HepG2 (cell line): ENCODE results near the gene PPP2R5C. TPM values are rescaled to one million over a fixed set of nuclear protein-coding genes. Genes with fewer than 3 reads are reported as not detected.

ENCODE experiments used
- ATAC-seq: fragments of 200-7000 bp; cut with Tn5 transposase; 3 replicates; pipeline ENCODE4 v1.9.1; 2020; ENCODE audit warnings: mild to moderate bottlenecking, moderate library complexity
- BruUV-seq: library from RNA; stranded (reverse); fragments of 400-500 nt; replicated peaks from 2 replicates; lab custom pipeline; 2021; lab: Mats Ljungman, UMichigan
- CTCF ChIA-PET: fragments of 300-600 bp; formaldehyde crosslinking; extraction: SDS; loops from one replicate; lab custom pipeline; 2021; ENCODE audit warnings: low total read pairs, inconsistent platforms, low intra/inter-chr PET ratio; lab: Yijun Ruan, JAX
- POLR2A ChIA-PET: fragments of 350-600 bp; sonication (Branson Sonifier 250); formaldehyde crosslinking; loops from one replicate; lab custom pipeline; 2020; ENCODE audit warnings: antibody characterized with exemption, inconsistent platforms; lab: Yijun Ruan, JAX
- DNase-seq: peaks from one replicate; pipeline ENCODE4 v3.0.0-alpha.2; 2015; ENCODE audit warnings: low spot score
- FAIRE-seq: peaks from 3 replicates; lab custom pipeline; 2011; peaks lifted over from hg19 to GRCh38; lab: Jason Lieb, UNC
- H2AFZ ChIP-seq: one replicate; pipeline ENCODE4 v1.6.1; 2011; ENCODE audit warnings: low read length, inconsistent platforms
- H3K27ac ChIP-seq: fragments of 300-600 bp; 3 replicates; pipeline ENCODE4 v1.8.0; 2011; ENCODE audit warnings: mixed run types, mild to moderate bottlenecking, mixed read lengths, low read length, inconsistent platforms; ENCODE audit not compliant: insufficient read depth; ENCODE audit errors: extremely low read length
- H3K27me3 ChIP-seq, 2 experiments: fragments of 200-600 bp in 1 of 2; 2 replicates in 1 of 2; 3 replicates in 1 of 2; pipeline versions ENCODE4 v1.6.0 to v1.8.0; 2011; ENCODE audit warnings: low read length in 2 of 2, mild to moderate bottlenecking in 2 of 2, moderate library complexity in 2 of 2, inconsistent platforms in 1 of 2; ENCODE audit not compliant: insufficient read depth in 2 of 2, control insufficient read depth in 1 of 2
- H3K36me3 ChIP-seq, 2 experiments: fragments of 200-600 bp in 1 of 2; replicated peaks in 1 of 2; 2 replicates in 1 of 2; 3 replicates in 1 of 2; pipeline versions ENCODE4 v1.5.1 to v1.8.0; 2011; ENCODE audit warnings: low read length in 2 of 2, inconsistent platforms in 1 of 2; ENCODE audit not compliant: insufficient read depth in 2 of 2, control insufficient read depth in 1 of 2
- H3K4me1 ChIP-seq: 2 replicates; pipeline ENCODE4 v1.5.1; 2012; ENCODE audit warnings: low read length, inconsistent platforms; ENCODE audit not compliant: insufficient read depth
- H3K4me2 ChIP-seq: 2 replicates; pipeline ENCODE4 v1.6.0; 2011; ENCODE audit warnings: low read depth, low read length, inconsistent platforms
- H3K4me3 ChIP-seq, 3 experiments: fragments of 200-600 bp in 1 of 3; sonication (generic), shearing (Covaris generic) in 1 of 3; replicated peaks in 1 of 3; 2 replicates each; pipeline ENCODE4 v1.5.1; 2011 to 2016; ENCODE audit warnings: low read length in 3 of 3, inconsistent platforms in 2 of 3, low read depth in 2 of 3, mild to moderate bottlenecking in 2 of 3, control low read depth in 1 of 3, mixed read lengths in 1 of 3; ENCODE audit not compliant: insufficient read depth in 1 of 3
- H3K79me2 ChIP-seq: one replicate; pipeline ENCODE4 v1.6.1; 2011; ENCODE audit warnings: low read length, inconsistent platforms; ENCODE audit not compliant: insufficient read depth
- H3K9ac ChIP-seq: 2 replicates; pipeline ENCODE4 v1.6.0; 2011; ENCODE audit warnings: mild to moderate bottlenecking, low read depth, low read length, inconsistent platforms; ENCODE audit not compliant: insufficient read depth
- H3K9me3 ChIP-seq: 2 replicates; pipeline ENCODE4 v1.5.1; 2012; ENCODE audit warnings: mild to moderate bottlenecking, low read length
- H4K20me1 ChIP-seq: 2 replicates; pipeline ENCODE4 v1.6.0; 2011; ENCODE audit warnings: inconsistent platforms, mild to moderate bottlenecking, low read length, moderate library complexity; ENCODE audit not compliant: insufficient read depth
- GPN1 ChIP-seq: sonication (generic); formaldehyde crosslinking; IDR thresholded peaks from 2 replicates; pipeline ENCODE4 v1.5.1; 2020; ENCODE audit warnings: missing genetic modification reagents, borderline replicate concordance
- NR2F2 ChIP-seq: IDR thresholded peaks from 2 replicates; pipeline ENCODE4 v1.6.1; 2012; ENCODE audit warnings: low read depth, inconsistent platforms, borderline replicate concordance
- POLR2G ChIP-seq: fragments of 200-400 bp; formaldehyde crosslinking; IDR thresholded peaks from 2 replicates; pipeline ENCODE4 v1.6.1; 2018; ENCODE audit warnings: mild to moderate bottlenecking, low read depth, low read length, moderate library complexity
- SALL1 ChIP-seq: sonication (generic); formaldehyde crosslinking; IDR thresholded peaks from 2 replicates; pipeline ENCODE4 v1.8.0; 2022; ENCODE audit warnings: mild to moderate bottlenecking, missing genetic modification reagents
- SALL2 ChIP-seq: sonication (generic); formaldehyde crosslinking; IDR thresholded peaks from 2 replicates; pipeline ENCODE4 v1.8.1; 2023; ENCODE audit warnings: mild to moderate bottlenecking, missing genetic modification reagents, inconsistent platforms
- TOPORS ChIP-seq: sonication (generic); formaldehyde crosslinking; IDR thresholded peaks from 2 replicates; pipeline ENCODE4 v1.8.0; 2023; ENCODE audit warnings: mild to moderate bottlenecking, missing genetic modification reagents
- ZBTB7A ChIP-seq: sonication (generic); formaldehyde crosslinking; IDR thresholded peaks from 2 replicates; pipeline ENCODE4 v1.8.0; 2022; ENCODE audit warnings: mild to moderate bottlenecking, missing genetic modification reagents
- ZFYVE20 ChIP-seq: sonication (generic); formaldehyde crosslinking; IDR thresholded peaks from 2 replicates; pipeline ENCODE4 v1.8.0; 2023; ENCODE audit warnings: low read depth, mild to moderate bottlenecking, moderate library complexity, missing genetic modification reagents, borderline replicate concordance
- ZNF207 ChIP-seq: fragments of 450-650 bp; IDR thresholded peaks from 2 replicates; pipeline ENCODE4 v1.6.1; 2016; ENCODE audit warnings: antibody characterized with exemption, borderline replicate concordance
- ZNF234 ChIP-seq: sonication (generic); formaldehyde crosslinking; conservative IDR thresholded peaks from 2 replicates; pipeline ENCODE4 v1.5.1; 2020; ENCODE audit warnings: mild to moderate bottlenecking, missing genetic modification reagents
- ZNF329 ChIP-seq: sonication (generic); formaldehyde crosslinking; IDR thresholded peaks from 2 replicates; pipeline ENCODE4 v1.9.0; 2021; ENCODE audit warnings: low read depth, mild to moderate bottlenecking, missing genetic modification reagents
- ZNF430 ChIP-seq: sonication (generic); formaldehyde crosslinking; IDR thresholded peaks from 2 replicates; pipeline ENCODE4 v1.9.0; 2021; ENCODE audit warnings: mild to moderate bottlenecking, missing genetic modification reagents
- ZNF670 ChIP-seq: sonication (generic); formaldehyde crosslinking; IDR thresholded peaks from 2 replicates; pipeline ENCODE4 v1.8.0; 2022; ENCODE audit warnings: mild to moderate bottlenecking, missing genetic modification reagents, borderline replicate concordance
- WGBS: methylation state at CpG from one replicate; pipeline ENCODE4 v1.1.6; 2017; ENCODE audit warnings: low lambda C conversion rate; 5-methylcytosine and 5-hydroxymethylcytosine counted together
- in situ Hi-C: cut with HindIII; loops from 2 replicates; pipeline ENCODE4 v1.10.0; 2017; ENCODE audit warnings: low pct_unique_long_range_greater_than_20kb; ENCODE audit not compliant: extremely low pct_ligation_motif_present
- intact Hi-C: fragments of 100-400 bp; cut with micrococcal nuclease; formaldehyde crosslinking; loops from one replicate; pipeline ENCODE4 v1.10.0; 2022; ENCODE audit not compliant: unreplicated experiment
- polyA plus RNA-seq, 8 experiments: library from polyadenylated mRNA; depleted of rRNA in 3 of 8; stranded (reverse) in 7 of 8; unstranded in 1 of 8; fragments of >200 nt; fragmentation: Illumina TruSeq in 4 of 8; extraction: Trizol in 4 of 8; gene quantifications; 2 replicates each; pipeline versions ENCODE4 v1.2.1 to v1.2.3, GENCODE V29; 2011 to 2016; ENCODE audit warnings: low read depth in 4 of 8, missing spikeins in 1 of 8, mixed read lengths in 1 of 8; ENCODE audit not compliant: insufficient read depth in 1 of 8
- total RNA-seq, 5 experiments: library from RNA; depleted of rRNA; stranded (reverse); fragments of >200 nt; fragmentation: Illumina TruSeq; extraction: Trizol; gene quantifications; 2 replicates each; pipeline ENCODE4 v1.2.3, GENCODE V29; 2016; ENCODE audit warnings: low read depth in 1 of 5
- TF ChIP-seq, protein P1 (sequence below): sonication (generic); formaldehyde crosslinking; IDR thresholded peaks from 2 replicates; pipeline ENCODE4 v1.4.0; 2020; ENCODE audit warnings: missing genetic modification reagents, mild to moderate bottlenecking, borderline replicate concordance
- TF ChIP-seq, protein P2 (sequence below): sonication (generic); formaldehyde crosslinking; IDR thresholded peaks from 2 replicates; pipeline ENCODE4 v1.4.0; 2020; ENCODE audit warnings: missing genetic modification reagents, borderline replicate concordance

The PPP2R5C gene
- total and polyA plus RNA-seq, 2 of the 13 experiments (the other 11 are each of a cell fraction or from before 2014, with no cell fraction given) = 74.3 to 78.5 TPM

DNA sequence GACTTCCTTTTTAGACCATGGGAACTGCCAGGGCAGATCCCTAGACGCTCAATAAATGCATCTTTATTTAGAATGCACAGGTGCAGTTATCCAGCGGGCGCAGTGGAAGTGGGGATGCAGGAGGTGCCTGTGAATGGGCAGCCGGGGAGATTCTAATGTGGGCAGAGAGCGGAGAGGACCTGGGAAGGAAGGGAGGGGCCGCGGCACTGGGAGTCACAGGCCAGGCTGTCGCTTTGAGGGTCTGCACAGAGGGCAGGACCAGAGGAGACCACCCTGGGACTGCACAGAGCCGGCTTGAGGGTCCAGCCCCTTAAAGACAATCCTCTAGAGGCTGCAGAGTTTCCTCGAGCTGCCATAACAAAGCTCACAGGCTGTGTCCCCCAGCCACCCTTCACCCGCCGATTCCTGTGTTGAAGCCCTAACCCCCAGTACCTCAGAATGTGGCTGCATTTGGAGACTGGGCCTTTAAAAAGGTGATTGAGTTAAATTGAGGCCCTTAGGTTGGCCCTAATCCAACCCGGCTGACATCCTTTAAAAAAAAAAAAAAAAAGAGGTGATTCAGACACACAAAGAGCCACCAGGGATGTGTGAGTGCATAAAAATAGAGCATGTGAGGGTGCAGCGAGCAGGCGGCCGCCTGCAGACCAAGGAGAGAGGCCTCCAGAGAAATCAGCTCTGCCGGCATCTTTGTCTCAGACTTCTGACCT, 44.4 kb upstream of the PPP2R5C start:
- Histone ChIP-seq H3K4me2 (no peak overlapping the region), H3K27me3 (peaks cover 0 to 15% of the 10 kb centered on the region in 2 experiments; a peak in 3 of 5 replicates), H3K4me1 (peaks cover 35% of the 10 kb centered on the region), H2AFZ (no peak overlapping the region), H3K4me3 (no peak overlapping the region), H3K9me3 (no peaks in the 10 kb centered on the region), H3K36me3 (no peaks in the 10 kb centered on the region), H3K79me2 (no peaks in the 10 kb centered on the region), H4K20me1 (no peaks in the 10 kb centered on the region), H3K27ac (no peak overlapping the region), H3K9ac (no peak overlapping the region)
- ATAC-seq (no peak), FAIRE-seq (no peak), DNase-seq (no peak)
- in situ Hi-C loops (loop anchor here (25.0 kb wide), 1 partner anchor 370 kb away; the partner anchor contains the start of gene HSP90AA1), intact Hi-C loops (no loop called here)
- ChIA-PET CTCF (no interaction called here), POLR2A (interaction anchor here (0.8 to 1.2 kb wide), 2 partner anchors 9 to 14 kb away, joined by 3 to 4 read pairs; no protein-coding TSS in a partner anchor)
- 66% methylated on average over 16 of the region's 17 CpGs for WGBS
- BruUV-seq = no TSS peak
- TF ChIP-seq GPN1 (CRISPR knock-in tag) (no peak), ZNF430 (CRISPR knock-in tag) (no peak), ZNF670 (CRISPR knock-in tag) (no peak), SALL1 (no peak), ZNF329 (CRISPR knock-in tag) (no peak), ZNF207 (no peak), ZBTB7A (CRISPR knock-in tag) (no peak), NR2F2 (no peak), TOPORS (CRISPR knock-in tag) (no peak), POLR2G (no peak), SALL2 (CRISPR knock-in tag) (no peak), ZNF234 (CRISPR knock-in tag) (no peak), ZFYVE20 (CRISPR knock-in tag) (no peak)
- TF ChIP-seq, protein P1, sequence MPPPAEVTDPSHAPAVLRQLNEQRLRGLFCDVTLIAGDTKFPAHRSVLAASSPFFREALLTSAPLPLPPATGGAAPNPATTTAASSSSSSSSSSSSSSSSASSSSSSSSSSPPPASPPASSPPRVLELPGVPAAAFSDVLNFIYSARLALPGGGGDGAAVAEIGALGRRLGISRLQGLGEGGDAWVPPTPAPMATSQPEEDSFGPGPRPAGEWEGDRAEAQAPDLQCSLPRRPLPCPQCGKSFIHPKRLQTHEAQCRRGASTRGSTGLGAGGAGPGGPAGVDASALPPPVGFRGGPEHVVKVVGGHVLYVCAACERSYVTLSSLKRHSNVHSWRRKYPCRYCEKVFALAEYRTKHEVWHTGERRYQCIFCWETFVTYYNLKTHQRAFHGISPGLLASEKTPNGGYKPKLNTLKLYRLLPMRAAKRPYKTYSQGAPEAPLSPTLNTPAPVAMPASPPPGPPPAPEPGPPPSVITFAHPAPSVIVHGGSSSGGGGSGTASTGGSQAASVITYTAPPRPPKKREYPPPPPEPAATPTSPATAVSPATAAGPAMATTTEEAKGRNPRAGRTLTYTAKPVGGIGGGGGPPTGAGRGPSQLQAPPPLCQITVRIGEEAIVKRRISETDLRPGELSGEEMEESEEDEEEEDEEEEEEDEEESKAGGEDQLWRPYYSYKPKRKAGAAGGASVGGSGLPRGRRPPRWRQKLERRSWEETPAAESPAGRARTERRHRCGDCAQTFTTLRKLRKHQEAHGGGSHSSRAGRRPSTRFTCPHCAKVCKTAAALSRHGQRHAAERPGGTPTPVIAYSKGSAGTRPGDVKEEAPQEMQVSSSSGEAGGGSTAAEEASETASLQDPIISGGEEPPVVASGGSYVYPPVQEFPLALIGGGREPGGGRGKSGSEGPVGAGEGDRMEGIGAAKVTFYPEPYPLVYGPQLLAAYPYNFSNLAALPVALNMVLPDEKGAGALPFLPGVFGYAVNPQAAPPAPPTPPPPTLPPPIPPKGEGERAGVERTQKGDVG = no peak
- TF ChIP-seq, protein P2, sequence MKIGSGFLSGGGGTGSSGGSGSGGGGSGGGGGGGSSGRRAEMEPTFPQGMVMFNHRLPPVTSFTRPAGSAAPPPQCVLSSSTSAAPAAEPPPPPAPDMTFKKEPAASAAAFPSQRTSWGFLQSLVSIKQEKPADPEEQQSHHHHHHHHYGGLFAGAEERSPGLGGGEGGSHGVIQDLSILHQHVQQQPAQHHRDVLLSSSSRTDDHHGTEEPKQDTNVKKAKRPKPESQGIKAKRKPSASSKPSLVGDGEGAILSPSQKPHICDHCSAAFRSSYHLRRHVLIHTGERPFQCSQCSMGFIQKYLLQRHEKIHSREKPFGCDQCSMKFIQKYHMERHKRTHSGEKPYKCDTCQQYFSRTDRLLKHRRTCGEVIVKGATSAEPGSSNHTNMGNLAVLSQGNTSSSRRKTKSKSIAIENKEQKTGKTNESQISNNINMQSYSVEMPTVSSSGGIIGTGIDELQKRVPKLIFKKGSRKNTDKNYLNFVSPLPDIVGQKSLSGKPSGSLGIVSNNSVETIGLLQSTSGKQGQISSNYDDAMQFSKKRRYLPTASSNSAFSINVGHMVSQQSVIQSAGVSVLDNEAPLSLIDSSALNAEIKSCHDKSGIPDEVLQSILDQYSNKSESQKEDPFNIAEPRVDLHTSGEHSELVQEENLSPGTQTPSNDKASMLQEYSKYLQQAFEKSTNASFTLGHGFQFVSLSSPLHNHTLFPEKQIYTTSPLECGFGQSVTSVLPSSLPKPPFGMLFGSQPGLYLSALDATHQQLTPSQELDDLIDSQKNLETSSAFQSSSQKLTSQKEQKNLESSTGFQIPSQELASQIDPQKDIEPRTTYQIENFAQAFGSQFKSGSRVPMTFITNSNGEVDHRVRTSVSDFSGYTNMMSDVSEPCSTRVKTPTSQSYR = no peak
